Measurements from ENCODE around the gene SEMA3F. TPM values are rescaled to one million over a fixed set of nuclear protein-coding genes. Genes with fewer than 3 reads are reported as not detected.

The SEMA3F gene
- total and polyA plus RNA-seq, 2 experiments from 2014 or later: 2.3 to 67.6 TPM

GRCh38 chr3:50226888-50227389 lies 71.8 kb downstream of the SEMA3F start:
- H3K27ac ChIP-seq (ENCODE audit: low read depth): no peak overlapping the region
- TF ChIP-seq REST (IDR thresholded peaks at IDR 0.05; ENCODE audit: unreplicated experiment): no peak
- no peak for TF ChIP-seq ZNF462 (CRISPR knock-in tag; IDR thresholded peaks at IDR 0.05)
- TF ChIP-seq EZH2phosphoT487 (IDR thresholded peaks at IDR 0.05; ENCODE audit: unreplicated experiment): no peak
- TF ChIP-seq ZNF114 (CRISPR knock-in tag; IDR thresholded peaks at IDR 0.05): no peak

More at GRCh38 chr3:50226888-50227389, 71.8 kb downstream of the SEMA3F start:
- H2AFZ ChIP-seq: peak overlapping the region; percentile 100
- H4K20me1 ChIP-seq (replicated peaks; ENCODE audit: insufficient read depth): no peaks in the 10 kb centered on the region
- H3K4me3 Mint-ChIP-seq: peak overlapping the region; percentile 77
- peak overlapping the region; percentile 90 for H3K4me3 ChIP-seq
- H3K27ac Mint-ChIP-seq: no peak overlapping the region; the same call in 1 of the 2 replicates
- H3K36me3 Mint-ChIP-seq (ENCODE audit: low read depth): no peaks in the 10 kb centered on the region; the same call in 2 of the 3 replicates
- no peaks in the 10 kb centered on the region for H3K36me3 ChIP-seq (ENCODE audit: insufficient read depth)
- DNase-seq (ENCODE audit: low spot score) (no peak), ATAC-seq (peak; percentile 7)
- peaks cover 4% of the 10 kb centered on the region for H3K27me3 ChIP-seq (ENCODE audit: insufficient read depth)
- peaks cover 21% of the 10 kb centered on the region for H3K4me1 Mint-ChIP-seq
- H3K4me1 ChIP-seq (ENCODE audit: insufficient read depth): peaks cover 16% of the 10 kb centered on the region
- H3K4me2 ChIP-seq: peak overlapping the region; percentile 81
- H3K27me3 Mint-ChIP-seq (ENCODE audit: insufficient read depth, low read depth, poor library complexity): peaks cover 34% of the 10 kb centered on the region
- H3K9me3 Mint-ChIP-seq: no peaks in the 10 kb centered on the region
- H3F3A ChIP-seq (replicated peaks; ENCODE audit: low read depth): peaks cover 15% of the 10 kb centered on the region
- 0 out of 2 replicates have a peak, but pooled peaks cover 6% of the 10 kb centered on the region for H3K79me2 ChIP-seq (replicated peaks; ENCODE audit: insufficient read depth)
- H3K9me2 ChIP-seq (ENCODE audit: insufficient read depth): no peaks in the 10 kb centered on the region

Data from GM23338 (cell line).